ENCODE measurements around the gene ZEB2.

DNA sequence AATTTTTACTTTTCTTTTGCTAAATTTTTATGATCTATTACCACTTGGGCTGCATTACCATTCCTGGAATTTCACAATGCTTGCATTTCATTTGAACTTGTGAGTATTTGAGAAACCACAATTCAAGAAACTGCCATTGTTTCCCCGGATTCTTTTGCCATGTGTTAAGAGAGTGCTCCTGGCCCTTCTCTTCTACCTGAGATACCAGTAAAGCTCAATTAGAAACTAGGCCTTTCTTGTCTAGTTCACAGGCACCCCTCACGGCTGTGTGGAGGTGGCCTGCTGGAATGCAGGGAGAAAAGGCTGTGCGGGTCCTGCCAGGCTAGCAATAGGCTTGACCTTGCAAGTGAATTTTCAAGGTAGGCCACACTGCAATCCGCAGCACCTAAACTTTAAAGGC is 40.8 kb downstream of the ZEB2 start:
- TF ChIP-seq POLR2A (IDR thresholded peaks at IDR 0.05) = no peak
- no peak for TF ChIP-seq CTCF (IDR thresholded peaks at IDR 0.05)
